ENCODE data around the gene PRSS33. TPM values are rescaled to one million over a fixed set of nuclear protein-coding genes. Genes with fewer than 3 reads are reported as not detected.

The PRSS33 gene
- total RNA-seq, 2 donors from 2014 or later = not detected

Other genes starting within 250 kb of the PRSS33 start
- gene PDPK1, start 249.5 kb downstream of the PRSS33 start, total RNA-seq = 10 to 100 TPM; 36.5 to 57.6 TPM
- gene KCTD5, start 105.0 kb downstream of the PRSS33 start, total RNA-seq = 10 to 100 TPM; 27.8 to 46.9 TPM
- 1 to 10 TPM; 1.3 to 3.2 TPM for gene PRSS27, start 67.3 kb downstream of the PRSS33 start, total RNA-seq
- 100 to 1,000 TPM; 624 to 790 TPM for gene SRRM2, start 34.9 kb downstream of the PRSS33 start, total RNA-seq
- 100 to 1,000 TPM; 218 to 224 TPM for gene ELOB, start 10.3 kb downstream of the PRSS33 start, total RNA-seq
- not detected for gene PRSS41, start 10.9 kb upstream of the PRSS33 start, total RNA-seq
- gene PRSS21, start 29.7 kb upstream of the PRSS33 start, total RNA-seq = 1 to 10 TPM; 1.8 to 2.4 TPM
- gene ZG16B, start 42.7 kb upstream of the PRSS33 start, total RNA-seq = 1 to 10 TPM in 1 of 2 donors, under 1 TPM in 1; 0.48 to 1.4 TPM
- gene PRSS22, start 70.6 kb upstream of the PRSS33 start, total RNA-seq = under 1 TPM in 1 of 2 donors, not detected in 1; 0.34 TPM
- 10 to 100 TPM in 1 of 2 donors, 1 to 10 TPM in 1; 9.4 to 17.4 TPM for gene FLYWCH2, start 95.7 kb upstream of the PRSS33 start, total RNA-seq
- 10 to 100 TPM; 28.8 to 55.4 TPM for gene FLYWCH1, start 124.4 kb upstream of the PRSS33 start, total RNA-seq
- gene KREMEN2, start 176.7 kb upstream of the PRSS33 start, total RNA-seq = not detected
- 10 to 100 TPM; 24.0 to 31.6 TPM for gene PAQR4, start 181.8 kb upstream of the PRSS33 start, total RNA-seq
- 100 to 1,000 TPM; 125 to 193 TPM for gene PKMYT1, start 192.9 kb upstream of the PRSS33 start, total RNA-seq
- gene CLDN9, start 225.4 kb upstream of the PRSS33 start, total RNA-seq = under 1 TPM in 1 of 2 donors, not detected in 1; 0.11 TPM
- gene CLDN6, start 230.6 kb upstream of the PRSS33 start, total RNA-seq = not detected
- 10 to 100 TPM in 1 of 2 donors, 1 to 10 TPM in 1; 7.6 to 14.6 TPM for gene TNFRSF12A, start 232.8 kb upstream of the PRSS33 start, total RNA-seq
- 10 to 100 TPM; 40.9 to 47.3 TPM for gene HCFC1R1, start 236.4 kb upstream of the PRSS33 start, total RNA-seq
- gene THOC6, start 236.5 kb upstream of the PRSS33 start, total RNA-seq = 10 to 100 TPM; 35.3 to 65.2 TPM
- gene BICDL2, start 249.4 kb upstream of the PRSS33 start, total RNA-seq = 1 to 10 TPM in 1 of 2 donors, not detected in 1; 2.9 TPM